ENCODE measurements around the gene MAP3K20. TPM values are rescaled to one million over a fixed set of nuclear protein-coding genes. Genes with fewer than 3 reads are reported as not detected.
"Not testable (repeated sequence)": the region's sequence is repeated elsewhere in the genome, so short reads cannot be mapped to it uniquely, and the experiment has no call there.

MAP3K20 gene
- total RNA-seq, 4 donors from 2014 or later = 33.0 to 56.1 (median 44.4) TPM

- ATAC-seq (ENCODE audit: low FRiP score) = no peak
- TF ChIP-seq CTCF (IDR thresholded peaks at IDR 0.05) = no peak
These were observed 48.8 kb downstream of the MAP3K20 start for GRCh38 chr2:173124441-173124840.

GRCh38 chr2:173126819-173127218, 51.2 kb downstream of the MAP3K20 start:
- TF ChIP-seq CTCF (IDR thresholded peaks at IDR 0.05) = no peak
- ATAC-seq (ENCODE audit: low FRiP score) (no peak), DNase-seq (ENCODE audit: low spot score) (no peak)

More at GRCh38 chr2:173124441-173124840, 48.8 kb downstream of the MAP3K20 start:
- DNase-seq (ENCODE audit: low spot score) = no peak

GRCh38 chr2:173128132-173128531, 52.5 kb downstream of the MAP3K20 start:
- not testable (repeated sequence) for DNase-seq (ENCODE audit: low spot score); ATAC-seq (ENCODE audit: low FRiP score)

- DNase-seq (ENCODE audit: low spot score) (no peak), ATAC-seq (ENCODE audit: low FRiP score) (no peak)
- TF ChIP-seq CTCF (IDR thresholded peaks at IDR 0.05) = no peak
These were observed 55.1 kb downstream of the MAP3K20 start for GRCh38 chr2:173130496-173131465.

- DNase-seq (ENCODE audit: low spot score) (no peak), ATAC-seq (ENCODE audit: low FRiP score) (no peak)
- TF ChIP-seq CTCF (IDR thresholded peaks at IDR 0.05) = no peak
These were observed 56.9 kb downstream of the MAP3K20 start for GRCh38 chr2:173132531-173132930.

- DNase-seq (ENCODE audit: low spot score) (no peak), ATAC-seq (ENCODE audit: low FRiP score) (no peak)
- no peak for TF ChIP-seq CTCF (IDR thresholded peaks at IDR 0.05)
These were observed 59.1 kb downstream of the MAP3K20 start for GRCh38 chr2:173134703-173135102.

GRCh38 chr2:173136067-173136466, 60.4 kb downstream of the MAP3K20 start:
- ATAC-seq (ENCODE audit: low FRiP score) = no peak
- DNase-seq (ENCODE audit: low spot score) = no peak
- no peak for TF ChIP-seq CTCF (IDR thresholded peaks at IDR 0.05)
